ENCODE data around the gene EGFR. TPM values are rescaled to one million over a fixed set of nuclear protein-coding genes. Genes with fewer than 3 reads are reported as not detected.

EGFR gene
- total RNA-seq, 1 donor from 2014 or later = 19.4 TPM

DNA sequence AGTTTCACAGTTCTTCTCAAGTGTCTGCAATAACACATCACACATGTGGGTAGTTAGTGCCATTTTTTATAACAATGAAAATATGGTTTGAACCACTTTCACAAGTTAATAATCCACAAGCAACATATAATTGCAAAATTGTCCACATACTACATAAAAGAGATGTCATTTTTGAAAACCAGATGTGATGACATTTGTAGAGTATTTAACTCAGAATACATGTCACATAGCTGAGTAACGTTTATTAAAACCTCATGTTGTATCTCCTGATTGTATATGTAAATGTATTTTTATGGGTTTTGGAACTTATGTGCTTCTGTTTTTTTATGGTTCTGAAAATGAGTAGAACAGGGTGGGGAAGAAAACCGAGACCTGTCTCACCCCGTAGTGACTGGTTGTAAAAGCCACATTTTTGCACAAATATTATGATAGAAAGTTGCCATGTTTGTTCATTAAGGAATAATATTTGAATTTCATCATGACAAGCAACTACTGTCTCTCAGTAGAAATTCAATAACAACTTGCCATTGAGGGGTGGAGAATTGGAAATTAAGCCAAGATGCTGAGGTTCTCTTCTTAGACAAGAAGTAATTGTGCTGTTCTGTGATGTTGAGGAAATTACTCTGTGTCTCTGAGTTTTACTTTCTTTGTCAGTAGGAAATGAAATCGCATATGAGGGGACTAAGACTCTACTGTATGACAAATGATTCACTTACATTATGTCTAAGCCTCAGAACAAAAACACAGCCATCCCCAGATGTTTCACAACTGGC lies 29.2 kb upstream of the EGFR start:
- H3K36me3 Mint-ChIP-seq = no peaks in the 10 kb centered on the region
- peaks cover 5% of the 10 kb centered on the region for H3K9me3 Mint-ChIP-seq
- no peak overlapping the region for H3K27ac Mint-ChIP-seq

DNA sequence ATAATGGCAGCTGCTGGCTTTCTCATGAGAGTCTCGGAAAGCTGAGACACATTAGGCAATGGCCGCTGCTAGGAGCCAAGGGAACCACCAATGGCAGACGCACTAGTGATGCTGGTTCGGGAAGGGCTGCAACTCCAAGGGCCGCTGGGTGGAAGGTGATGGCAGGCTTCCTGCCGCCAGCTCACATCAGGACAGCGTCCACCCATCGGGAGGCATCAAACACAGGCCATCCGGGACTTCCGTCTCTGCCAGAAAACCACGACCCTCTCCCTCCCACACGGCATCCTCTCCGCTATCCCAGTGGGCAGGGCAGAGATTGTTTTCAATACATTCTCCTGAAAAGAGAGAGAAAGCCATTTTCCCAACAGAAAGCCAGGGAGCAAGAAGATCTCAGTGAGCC lies 27.5 kb upstream of the EGFR start:
- H3K9me3 Mint-ChIP-seq = no peaks in the 10 kb centered on the region
- H3K27ac Mint-ChIP-seq = no peak overlapping the region

More for the DNA sequence above, 29.2 kb upstream of the EGFR start:
- H3K27me3 Mint-ChIP-seq (ENCODE audit: low read depth) = peaks cover 8% of the 10 kb centered on the region
- H3K4me3 Mint-ChIP-seq = no peak overlapping the region
- TF ChIP-seq, protein P1, sequence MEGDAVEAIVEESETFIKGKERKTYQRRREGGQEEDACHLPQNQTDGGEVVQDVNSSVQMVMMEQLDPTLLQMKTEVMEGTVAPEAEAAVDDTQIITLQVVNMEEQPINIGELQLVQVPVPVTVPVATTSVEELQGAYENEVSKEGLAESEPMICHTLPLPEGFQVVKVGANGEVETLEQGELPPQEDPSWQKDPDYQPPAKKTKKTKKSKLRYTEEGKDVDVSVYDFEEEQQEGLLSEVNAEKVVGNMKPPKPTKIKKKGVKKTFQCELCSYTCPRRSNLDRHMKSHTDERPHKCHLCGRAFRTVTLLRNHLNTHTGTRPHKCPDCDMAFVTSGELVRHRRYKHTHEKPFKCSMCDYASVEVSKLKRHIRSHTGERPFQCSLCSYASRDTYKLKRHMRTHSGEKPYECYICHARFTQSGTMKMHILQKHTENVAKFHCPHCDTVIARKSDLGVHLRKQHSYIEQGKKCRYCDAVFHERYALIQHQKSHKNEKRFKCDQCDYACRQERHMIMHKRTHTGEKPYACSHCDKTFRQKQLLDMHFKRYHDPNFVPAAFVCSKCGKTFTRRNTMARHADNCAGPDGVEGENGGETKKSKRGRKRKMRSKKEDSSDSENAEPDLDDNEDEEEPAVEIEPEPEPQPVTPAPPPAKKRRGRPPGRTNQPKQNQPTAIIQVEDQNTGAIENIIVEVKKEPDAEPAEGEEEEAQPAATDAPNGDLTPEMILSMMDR (IDR thresholded peaks at IDR 0.05; ENCODE audit: unreplicated experiment) = no peak
- DNase-seq (ENCODE audit: low spot score in 2 of 2, unreplicated experiment in 2 of 2) = no peak
- H3K4me1 Mint-ChIP-seq = no peaks in the 10 kb centered on the region

DNA sequence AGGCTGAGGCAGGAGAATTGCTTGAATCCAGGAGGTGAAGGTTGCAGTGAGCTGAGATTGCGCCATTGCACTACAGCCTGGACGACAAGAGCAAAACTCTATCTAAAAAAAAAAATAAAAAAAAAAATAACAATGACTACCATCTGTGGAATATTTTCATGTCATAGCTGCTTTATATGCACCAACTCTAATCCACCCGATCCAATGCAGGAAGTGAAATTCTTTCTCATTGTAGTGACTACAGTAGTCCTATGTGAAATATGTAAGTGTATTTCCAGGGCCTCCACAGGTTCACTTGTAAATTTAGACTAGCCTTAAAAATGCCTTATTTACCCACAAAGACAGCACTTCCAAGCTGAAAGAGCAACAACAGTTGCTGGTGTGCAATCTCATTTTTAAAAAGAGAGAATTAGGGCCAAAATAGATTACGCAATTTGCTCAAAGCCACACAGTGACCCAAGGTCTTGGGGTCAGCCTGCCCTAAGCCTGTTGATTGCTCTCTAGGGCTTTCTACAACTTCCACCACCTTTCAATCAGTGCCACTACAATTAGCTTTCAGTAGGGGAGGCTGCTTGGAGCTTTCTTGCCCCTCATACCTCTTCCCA lies 25.8 kb upstream of the EGFR start:
- H3K9me3 Mint-ChIP-seq = no peaks in the 10 kb centered on the region
- TF ChIP-seq, protein P1 (IDR thresholded peaks at IDR 0.05; ENCODE audit: unreplicated experiment) = no peak
- no peak for DNase-seq (ENCODE audit: low spot score in 2 of 2, unreplicated experiment in 2 of 2)
- no peak overlapping the region for H3K27ac Mint-ChIP-seq
- peaks cover 3% of the 10 kb centered on the region for H3K27me3 Mint-ChIP-seq (ENCODE audit: low read depth)
- H3K36me3 Mint-ChIP-seq = no peaks in the 10 kb centered on the region
- H3K4me3 Mint-ChIP-seq = no peak overlapping the region
- no peaks in the 10 kb centered on the region for H3K4me1 Mint-ChIP-seq

More for the DNA sequence above, 27.5 kb upstream of the EGFR start:
- DNase-seq (ENCODE audit: low spot score in 2 of 2, unreplicated experiment in 2 of 2) = no peak
- H3K36me3 Mint-ChIP-seq = no peaks in the 10 kb centered on the region
- TF ChIP-seq, protein P1 (IDR thresholded peaks at IDR 0.05; ENCODE audit: unreplicated experiment) = no peak
- peaks cover 3% of the 10 kb centered on the region for H3K27me3 Mint-ChIP-seq (ENCODE audit: low read depth)
- no peak overlapping the region for H3K4me3 Mint-ChIP-seq
- H3K4me1 Mint-ChIP-seq = no peaks in the 10 kb centered on the region

DNA sequence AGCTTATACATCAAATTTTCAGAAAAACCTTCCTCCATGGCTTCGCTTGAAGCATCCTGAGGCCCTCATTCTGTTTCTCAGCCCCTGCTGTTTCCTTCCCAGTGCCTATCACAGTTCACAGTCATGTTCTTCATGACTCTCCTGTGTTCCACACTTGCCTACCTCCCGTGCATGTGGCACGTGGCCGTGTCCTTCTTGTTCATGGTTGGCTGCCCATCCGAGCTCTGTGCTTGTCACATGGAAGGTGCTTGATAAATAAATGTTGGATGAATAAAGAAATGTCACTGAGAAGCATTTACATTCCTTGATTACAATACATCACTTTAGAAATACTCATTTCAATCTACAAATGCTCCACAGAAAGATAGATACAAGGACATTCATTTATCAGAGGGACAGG lies 23.7 kb upstream of the EGFR start:
- H3K27me3 Mint-ChIP-seq (ENCODE audit: low read depth) = peaks cover 3% of the 10 kb centered on the region
- H3K27ac Mint-ChIP-seq = no peak overlapping the region
- DNase-seq (ENCODE audit: low spot score in 2 of 2, unreplicated experiment in 2 of 2) = no peak
- no peaks in the 10 kb centered on the region for H3K36me3 Mint-ChIP-seq
- no peak overlapping the region for H3K4me3 Mint-ChIP-seq
- TF ChIP-seq, protein P1 (IDR thresholded peaks at IDR 0.05; ENCODE audit: unreplicated experiment) = no peak
- H3K4me1 Mint-ChIP-seq = no peaks in the 10 kb centered on the region
- no peaks in the 10 kb centered on the region for H3K9me3 Mint-ChIP-seq

DNA sequence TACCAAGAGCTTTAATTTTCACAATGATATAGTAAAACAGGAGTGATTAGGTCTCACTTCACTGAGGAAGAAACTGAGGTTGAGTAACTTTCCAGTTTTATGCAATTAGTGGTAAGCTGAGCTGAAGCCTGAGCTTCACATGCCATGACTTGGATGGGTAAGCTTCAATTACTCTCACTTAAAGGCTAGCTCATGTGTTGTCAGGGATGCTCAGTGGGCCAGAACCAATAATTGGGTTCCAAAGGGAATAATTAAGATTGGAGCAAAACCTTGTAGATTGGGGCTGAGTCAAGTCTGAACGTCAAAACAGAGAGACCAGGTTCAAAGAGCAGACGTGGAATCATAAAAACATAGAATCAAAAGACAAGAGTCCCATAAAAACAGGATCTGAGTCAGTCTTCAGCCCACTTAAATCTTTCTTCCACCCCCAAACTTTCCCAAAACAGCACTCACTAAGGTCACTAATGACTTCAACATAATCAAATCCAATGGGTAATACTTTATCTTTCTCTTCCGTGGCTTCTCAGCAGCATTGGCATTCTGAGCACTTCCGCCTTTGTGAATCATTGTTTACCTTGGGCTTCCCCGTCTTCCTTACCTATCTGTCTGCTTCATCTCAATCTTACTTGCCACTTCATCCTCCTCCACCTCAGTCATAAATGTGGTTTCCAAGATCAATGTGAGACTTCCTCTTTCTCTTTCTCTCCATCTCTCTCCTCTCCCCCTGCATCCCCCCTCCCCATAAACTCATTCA lies 23.0 kb upstream of the EGFR start:
- H3K4me3 Mint-ChIP-seq = no peak overlapping the region
- H3K9me3 Mint-ChIP-seq = no peaks in the 10 kb centered on the region
- DNase-seq (ENCODE audit: low spot score in 2 of 2, unreplicated experiment in 2 of 2) = no peak
- H3K36me3 Mint-ChIP-seq = no peaks in the 10 kb centered on the region
- peaks cover 5% of the 10 kb centered on the region for H3K27me3 Mint-ChIP-seq (ENCODE audit: low read depth)
- TF ChIP-seq, protein P1 (IDR thresholded peaks at IDR 0.05; ENCODE audit: unreplicated experiment) = no peak
- H3K27ac Mint-ChIP-seq = no peak overlapping the region
- H3K4me1 Mint-ChIP-seq = no peaks in the 10 kb centered on the region

Measured in mesothelial cell of epicardium (in vitro differentiated cells).